ENCODE data around the gene TMCO2.
A peak's percentile ranks its signal among the peaks of the same experiment; 100 is the strongest.

Gene TMCO2

GRCh38 chr1:40244138-40244744 lies 3.5 kb upstream of the TMCO2 start:
- no peak overlapping the region for H3K27ac ChIP-seq
- TF ChIP-seq ZFX (IDR thresholded peaks at IDR 0.05) (no peak), CTCF (conservative IDR thresholded peaks at IDR 0.05) (no peak)

- TF ChIP-seq ZFX (IDR thresholded peaks at IDR 0.05), result no peak
- TF ChIP-seq CTCF (conservative IDR thresholded peaks at IDR 0.05), result no peak
- no peak overlapping the region for H3K27ac ChIP-seq
These were observed 2.1 kb upstream of the TMCO2 start for GRCh38 chr1:40245686-40246085.

GRCh38 chr1:40248412-40248811 lies 675 bp downstream of the TMCO2 start:
- H3K27ac ChIP-seq, result no peak overlapping the region

GRCh38 chr1:40251456-40251855 lies 3.7 kb downstream of the TMCO2 start:
- no peak for TF ChIP-seq CTCF (conservative IDR thresholded peaks at IDR 0.05)
- TF ChIP-seq ZFX (IDR thresholded peaks at IDR 0.05), result no peak
- no peak overlapping the region for H3K27ac ChIP-seq

More at GRCh38 chr1:40248412-40248811, 675 bp downstream of the TMCO2 start:
- TF ChIP-seq ZFX (IDR thresholded peaks at IDR 0.05), result no peak

- H3K27ac ChIP-seq, result no peak overlapping the region
- TF ChIP-seq CTCF (conservative IDR thresholded peaks at IDR 0.05), result no peak
- no peak for TF ChIP-seq ZFX (IDR thresholded peaks at IDR 0.05)
These were observed 4.9 kb downstream of the TMCO2 start for GRCh38 chr1:40252601-40253000.

- TF ChIP-seq CTCF (conservative IDR thresholded peaks at IDR 0.05) (no peak), ZFX (IDR thresholded peaks at IDR 0.05) (no peak)
- no peak overlapping the region for H3K27ac ChIP-seq
These were observed 7.5 kb downstream of the TMCO2 start for GRCh38 chr1:40255231-40255630.

- no peak overlapping the region for H3K27ac ChIP-seq
- TF ChIP-seq ZFX (IDR thresholded peaks at IDR 0.05), result no peak
- TF ChIP-seq CTCF (conservative IDR thresholded peaks at IDR 0.05), result no peak
These were observed 8.8 kb downstream of the TMCO2 start for GRCh38 chr1:40256401-40257084.

- H3K27ac ChIP-seq, result peak overlapping the region; percentile 87
- TF ChIP-seq CTCF (conservative IDR thresholded peaks at IDR 0.05) (no peak), ZFX (IDR thresholded peaks at IDR 0.05) (no peak)
These were observed 9.6 kb downstream of the TMCO2 start for GRCh38 chr1:40257313-40257687.
